Stimulated activated CD8-positive, alpha-beta memory T cell treated with anti-CD3 and anti-CD28 coated beads, Interleukin-4, amount 100 ng/mL, for 48 hours (primary cell): Measurements from ENCODE around the gene CHMP2A.
"Not testable (repeated sequence)": the region's sequence is repeated elsewhere in the genome, so short reads cannot be mapped to it uniquely, and the experiment has no call there.

Experiments used
- DNase-seq: peaks from one replicate; pipeline ENCODE4 v3.0.0-alpha.2; 2020

CHMP2A gene

DNA sequence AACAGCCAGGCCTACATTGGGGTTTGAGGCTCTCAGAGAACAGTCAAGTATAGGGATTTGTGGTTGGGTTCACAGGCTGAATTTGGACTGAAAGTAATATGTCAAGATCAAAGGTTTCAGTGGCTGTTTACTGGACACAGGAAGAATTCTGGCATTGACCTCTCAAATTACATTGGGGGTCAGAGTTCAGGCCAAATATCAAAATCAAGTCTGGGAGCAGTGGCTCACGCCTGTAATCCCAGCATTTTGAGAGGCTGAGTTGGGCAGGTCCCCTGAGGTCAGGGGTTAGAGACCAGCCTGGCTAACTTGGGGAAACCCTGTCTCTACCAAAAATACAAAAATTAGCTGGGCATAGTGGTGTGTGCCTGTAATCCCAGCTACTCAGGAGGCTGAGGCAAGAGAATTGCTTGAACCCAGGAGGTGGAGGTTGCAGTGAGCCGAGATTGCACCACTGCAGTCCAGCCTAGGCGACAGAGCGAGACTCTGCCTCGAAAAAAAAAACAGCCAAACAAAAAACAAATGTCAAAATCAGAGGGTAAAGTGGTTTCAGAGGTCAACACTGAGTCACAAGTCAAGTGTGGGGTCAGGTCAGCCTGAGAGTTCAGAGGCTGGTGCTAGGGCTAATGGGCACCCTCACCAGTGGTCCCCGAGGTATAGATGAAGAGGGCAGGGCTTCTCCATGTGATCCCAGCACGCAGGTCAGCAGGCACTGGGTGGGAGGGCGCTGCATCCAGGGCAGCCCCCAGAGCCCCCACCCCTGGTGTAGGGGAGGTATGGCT lies 44.6 kb downstream of the CHMP2A start:
- no peak for DNase-seq

DNA sequence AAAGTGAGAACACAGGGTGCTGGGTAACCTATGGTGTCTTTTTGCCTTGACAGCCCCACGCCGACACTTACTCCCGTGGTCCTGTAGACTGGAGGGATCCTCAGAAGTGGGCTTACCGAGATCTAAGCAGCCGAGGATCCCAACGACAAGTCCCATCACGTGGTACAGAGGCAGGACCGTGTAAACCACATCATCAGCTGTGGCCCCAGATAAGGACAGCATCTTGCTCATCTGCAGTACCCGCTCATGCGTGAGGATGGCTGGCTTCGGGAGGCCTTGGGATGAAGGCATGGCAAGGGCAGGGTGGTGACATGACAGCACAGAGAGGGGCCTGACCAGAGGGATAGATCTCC lies 45.2 kb downstream of the CHMP2A start:
- no peak for DNase-seq

- not testable (repeated sequence) for DNase-seq
Observed at GRCh38 chr19:58507602-58508223, 47.2 kb downstream of the CHMP2A start.
